Right lobe of liver (tissue), 6 donors: Measurements from ENCODE around the gene CTSS. TPM values are rescaled to one million over a fixed set of nuclear protein-coding genes. Genes with fewer than 3 reads are reported as not detected.

Experiments used
- ATAC-seq, 4 donors: fragments of 200-7000 bp; cut with Tn5 transposase; one replicate each; pipeline ENCODE4 v1.9.1; 2020; ENCODE audit warnings: mild to moderate bottlenecking in 4 of 4, moderate library complexity in 4 of 4
- DNase-seq, 3 donors: peaks; one replicate each; pipeline ENCODE4 v3.0.0-alpha.2; 2020
- H3K27ac ChIP-seq, 3 donors: fragments of 200-600 bp; one replicate each; pipeline ENCODE4 v1.8.0; 2022
- H3K27me3 ChIP-seq, 2 donors: fragments of 200-600 bp; one replicate each; pipeline ENCODE4 v1.8.0; 2022
- H3K36me3 ChIP-seq, 4 donors: fragments of 200-600 bp; sonication (generic) in 1 of 4; one replicate each; pipeline versions ENCODE4 v1.5.1 to v1.8.0; 2017 to 2022; ENCODE audit warnings: control low read depth in 1 of 4
- H3K4me1 ChIP-seq, 4 donors: fragments of 200-600 bp; sonication (generic) in 1 of 4; one replicate each; pipeline versions ENCODE4 v1.5.1 to v1.8.0; 2017 to 2022; ENCODE audit warnings: control low read depth in 1 of 4
- H3K4me3 ChIP-seq, 3 donors: fragments of 200-600 bp; one replicate each; pipeline ENCODE4 v1.8.0; 2022
- H3K9me3 ChIP-seq, 4 donors: fragments of 200-600 bp; sonication (generic) in 1 of 4; one replicate each; pipeline versions ENCODE4 v1.5.1 to v1.8.0; 2017 to 2022; ENCODE audit warnings: control low read depth in 1 of 4
- CTCF ChIP-seq, 4 donors: fragments of 200-600 bp in 3 of 4; fragments of 450-650 bp in 1 of 4; IDR thresholded peaks; one replicate each; pipeline versions ENCODE4 v1.5.1 to v1.8.0; 2016 to 2022; ENCODE audit warnings: antibody characterized with exemption in 4 of 4, mild to moderate bottlenecking in 2 of 4
- POLR2A ChIP-seq: fragments of 450-650 bp; IDR thresholded peaks from one replicate; pipeline ENCODE4 v1.6.1; 2017; ENCODE audit warnings: antibody characterized with exemption, mild to moderate bottlenecking
- WGBS: methylation state at CpG from one replicate; pipeline ENCODE4 v1.1.6; 2018; ENCODE audit warnings: low coverage, low lambda C conversion rate; ENCODE audit not compliant: insufficient coverage; ENCODE audit errors: missing lambda C conversion rate; 5-methylcytosine and 5-hydroxymethylcytosine counted together
- intact Hi-C, 2 donors: fragments of 100-400 bp; cut with DNase I; formaldehyde crosslinking; loops; one replicate each; pipeline versions ENCODE4 v1.11.2 to v1.14.1; 2022
- total RNA-seq, 6 experiments: library from RNA; depleted of rRNA in 2 of 6; stranded (reverse); fragments of >200 nt in 2 of 6; fragmentation: NEBNext Ultra II Directional in 3 of 6; extraction: Animal tissue kit (Norgen Biotek cat#: 25700) in 3 of 6; gene quantifications; one replicate each; pipeline versions ENCODE4 v1.1.0 to v1.2.4, GENCODE V29; 2016 to 2023
- donor health status: DM: no; HTN: yes; CAD: no.
- donor health status: DM: no; HTN: no; CAD: no.
- donor health status: DM: no; HTN: no; CAD: no.
- donor health status: DM: no; HTN: yes; CAD: no.
- donor health status: DM: no; HTN: yes; CAD: no.

Gene CTSS
- total RNA-seq, 6 experiments from 2014 or later = 23.9 to 195 (median 61.4) TPM

- WGBS = 58% methylated on average over 2 of the region's 2 CpGs
- intact Hi-C loops = no loop called here
These were observed 43.3 kb upstream of the CTSS start for GRCh38 chr1:150808846-150809245.

GRCh38 chr1:150808121-150808520 is 42.5 kb upstream of the CTSS start, which contains the start of gene CTSK:
TSS of gene CTSK (minus strand) at chr1:150808260. CDS start at chr1:150806805, 1,455 bp downstream.
- intact Hi-C loops = no loop called here
- H3K36me3 ChIP-seq = peaks cover 0 to 24% (median 13%) of the 10 kb centered on the region in 4 donors
- no peak within 1 kb of the TSS for H3K27ac ChIP-seq
- no peak for TF ChIP-seq POLR2A
- TF ChIP-seq CTCF (IDR thresholded peaks at IDR 0.05) = no peak
- ATAC-seq (no peak), DNase-seq (no peak)
- no peaks in the 10 kb centered on the region for H3K9me3 ChIP-seq
- no peak within 1 kb of the TSS for H3K4me3 ChIP-seq
- H3K27me3 ChIP-seq = no peaks in the 10 kb centered on the region
- H3K4me1 ChIP-seq = peaks cover 0 to 6% (median 0%) of the 10 kb centered on the region in 4 donors
- WGBS = 75% methylated on average over 7 of the region's 7 CpGs

More at GRCh38 chr1:150808846-150809245, 43.3 kb upstream of the CTSS start:
- ATAC-seq = no peak
- no peaks in the 10 kb centered on the region for H3K27me3 ChIP-seq
- no peaks in the 10 kb centered on the region for H3K9me3 ChIP-seq
- H3K27ac ChIP-seq = no peak overlapping the region
- H3K4me1 ChIP-seq = peaks cover 0 to 6% (median 0%) of the 10 kb centered on the region in 4 donors
- TF ChIP-seq CTCF (IDR thresholded peaks at IDR 0.05) (no peak), POLR2A (no peak)
- no peak overlapping the region for H3K4me3 ChIP-seq
- H3K36me3 ChIP-seq = peaks cover 0 to 31% (median 17%) of the 10 kb centered on the region in 4 donors
- DNase-seq = no peak

DNA sequence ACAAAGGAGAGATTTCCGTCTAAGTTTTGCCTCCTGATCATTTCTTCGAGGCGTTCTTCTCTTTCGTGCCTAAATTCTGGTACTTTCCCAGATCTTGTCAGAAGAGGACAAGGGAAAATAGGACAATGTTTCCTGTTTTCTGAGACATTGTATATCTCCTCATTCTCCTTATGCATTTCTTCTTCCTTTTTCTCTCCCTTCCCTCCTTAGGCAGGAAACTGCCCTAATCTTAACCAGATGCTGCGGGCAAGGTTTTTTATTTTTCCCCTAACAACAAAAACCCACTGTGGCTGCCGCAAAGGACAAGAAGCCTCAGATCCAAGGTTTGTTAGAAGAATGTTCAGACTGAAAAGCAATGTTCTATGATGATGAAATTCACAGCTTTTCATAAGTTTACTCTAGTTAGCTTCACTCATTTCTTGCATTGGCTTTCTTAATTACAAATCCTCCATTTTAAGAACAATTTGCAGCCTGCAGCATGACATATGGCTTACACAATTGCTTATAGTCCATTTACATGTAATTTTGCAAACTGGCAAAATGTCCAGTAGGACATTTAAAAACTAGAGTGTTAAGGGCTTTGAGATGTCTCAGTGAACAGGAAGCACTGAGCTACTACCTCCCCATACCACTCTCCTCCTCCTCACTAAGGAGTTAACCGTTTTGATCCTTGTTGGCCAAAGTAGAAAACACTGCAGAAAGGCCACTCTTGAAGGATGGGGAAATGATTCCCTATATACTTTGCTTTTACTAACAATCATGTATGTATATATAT is 41.9 kb upstream of the CTSS start:
- H3K36me3 ChIP-seq = peaks cover 0 to 17% (median 10%) of the 10 kb centered on the region in 4 donors
- DNase-seq (no peak), ATAC-seq (no peak)
- H3K4me3 ChIP-seq = no peak overlapping the region
- H3K9me3 ChIP-seq = no peaks in the 10 kb centered on the region
- intact Hi-C loops = no loop called here
- peaks cover 0 to 6% (median 0%) of the 10 kb centered on the region in 4 donors for H3K4me1 ChIP-seq
- no peak for TF ChIP-seq CTCF (IDR thresholded peaks at IDR 0.05)
- TF ChIP-seq POLR2A = no peak
- H3K27me3 ChIP-seq = no peaks in the 10 kb centered on the region
- no peak overlapping the region for H3K27ac ChIP-seq
- 43% methylated on average over 7 of the region's 7 CpGs for WGBS

DNA sequence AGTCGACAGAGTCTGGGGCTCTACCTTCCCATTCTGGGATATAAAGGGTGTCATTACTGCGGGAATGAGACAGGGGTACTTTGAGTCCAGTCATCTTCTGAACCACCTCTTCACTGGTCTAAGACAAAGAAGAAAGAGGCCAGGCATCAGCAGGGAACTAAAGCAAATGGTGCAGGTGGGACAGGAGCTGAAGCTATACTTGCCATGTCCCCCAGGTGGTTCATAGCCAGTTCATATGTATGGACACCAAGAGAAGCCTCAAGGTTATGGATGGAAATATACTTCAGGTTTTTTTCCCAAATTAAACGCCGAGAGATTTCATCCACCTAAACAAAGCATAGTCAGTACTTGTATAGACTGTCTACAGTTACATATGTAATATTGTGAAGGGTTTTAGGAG is 40.3 kb upstream of the CTSS start:
- TF ChIP-seq POLR2A (no peak), CTCF (IDR thresholded peaks at IDR 0.05) (no peak)
- Histone ChIP-seq H3K4me1 (no peaks in the 10 kb centered on the region), H3K27ac (no peak overlapping the region), H3K4me3 (no peak overlapping the region), H3K36me3 (peaks cover 0 to 4% (median 3%) of the 10 kb centered on the region in 4 donors), H3K9me3 (no peaks in the 10 kb centered on the region), H3K27me3 (no peaks in the 10 kb centered on the region)
- DNase-seq = no peak
- 98% methylated on average over 4 of the region's 4 CpGs for WGBS
- ATAC-seq = no peak
- intact Hi-C loops = no loop called here
